MM.1S (cell line): ENCODE results near the gene GJB4.

ENCODE experiments used
- DNase-seq: peaks from one replicate; pipeline ENCODE4 v3.0.0-alpha.2; 2015
- H2AFZ ChIP-seq: fragments of 300-600 bp; sonication (generic); 2 replicates; pipeline ENCODE4 v1.6.0; 2016; ENCODE audit warnings: antibody characterized with exemption, low read length
- H3F3A ChIP-seq: fragments of 300-600 bp; sonication (generic); 2 replicates; pipeline ENCODE4 v1.6.1; 2016; ENCODE audit warnings: mild to moderate bottlenecking, antibody characterized with exemption, low read length, moderate library complexity, mixed read lengths; ENCODE audit not compliant: insufficient read depth
- H3K27ac ChIP-seq: fragments of 300-600 bp; sonication (generic); 2 replicates; pipeline ENCODE4 v1.5.1; 2016; ENCODE audit warnings: mild to moderate bottlenecking, low read length
- H3K27me3 ChIP-seq: fragments of 300-600 bp; sonication (generic); replicated peaks from 2 replicates; pipeline ENCODE4 v1.6.0; 2016; ENCODE audit warnings: low read length; ENCODE audit not compliant: insufficient read depth
- H3K36me3 ChIP-seq: fragments of 300-600 bp; sonication (generic); replicated peaks from 2 replicates; pipeline ENCODE4 v1.6.1; 2016; ENCODE audit warnings: mild to moderate bottlenecking, low read length, mixed read lengths; ENCODE audit not compliant: insufficient read depth
- H3K4me1 ChIP-seq: fragments of 300-600 bp; sonication (generic); 2 replicates; pipeline ENCODE4 v1.6.1; 2016; ENCODE audit warnings: low read length, mixed read lengths
- H3K4me2 ChIP-seq: fragments of 300-600 bp; sonication (generic); 2 replicates; pipeline ENCODE4 v1.6.0; 2016; ENCODE audit warnings: low read depth, low read length
- H3K4me3 ChIP-seq: fragments of 300-600 bp; sonication (generic); 2 replicates; pipeline ENCODE4 v1.5.1; 2016; ENCODE audit warnings: low read length, mixed read lengths
- H3K79me2 ChIP-seq: fragments of 300-600 bp; sonication (generic); 2 replicates; pipeline ENCODE4 v1.6.1; 2016; ENCODE audit warnings: mixed run types, low read length, mixed read lengths
- H3K9ac ChIP-seq: fragments of 300-600 bp; sonication (generic); 2 replicates; pipeline ENCODE4 v1.6.1; 2016; ENCODE audit warnings: low read length, mixed read lengths
- H3K9me2 ChIP-seq: fragments of 300-600 bp; sonication (generic); replicated peaks from 2 replicates; pipeline ENCODE4 v1.6.1; 2016; ENCODE audit warnings: mild to moderate bottlenecking, low read length, mixed read lengths; ENCODE audit not compliant: insufficient read depth
- H3K9me3 ChIP-seq: fragments of 300-600 bp; sonication (generic); replicated peaks from 2 replicates; pipeline ENCODE4 v1.6.1; 2016; ENCODE audit warnings: mild to moderate bottlenecking, low read length, mixed read lengths; ENCODE audit not compliant: insufficient read depth
- H4K20me1 ChIP-seq: fragments of 300-600 bp; sonication (generic); 2 replicates; pipeline ENCODE4 v1.6.1; 2016; ENCODE audit warnings: mild to moderate bottlenecking, low read length, moderate library complexity, mixed read lengths; ENCODE audit not compliant: insufficient read depth
- EZH2 ChIP-seq: fragments of 300-600 bp; sonication (generic); optimal IDR thresholded peaks from 2 replicates; pipeline ENCODE3; 2017; ENCODE audit warnings: low read depth, mild to moderate bottlenecking, antibody characterized with exemption, low read length, mixed read lengths
- EZH2phosphoT487 ChIP-seq: fragments of 300-600 bp; sonication (generic); IDR thresholded peaks from 2 replicates; pipeline ENCODE4 v1.6.1; 2018; ENCODE audit warnings: antibody characterized with exemption, low read length
- TF ChIP-seq, protein P1 (sequence below): fragments of 300-600 bp; sonication (generic); IDR thresholded peaks from 2 replicates; pipeline ENCODE4 v1.5.1; 2016; ENCODE audit warnings: antibody characterized with exemption, low read length, mixed read lengths

GJB4 gene

DNA sequence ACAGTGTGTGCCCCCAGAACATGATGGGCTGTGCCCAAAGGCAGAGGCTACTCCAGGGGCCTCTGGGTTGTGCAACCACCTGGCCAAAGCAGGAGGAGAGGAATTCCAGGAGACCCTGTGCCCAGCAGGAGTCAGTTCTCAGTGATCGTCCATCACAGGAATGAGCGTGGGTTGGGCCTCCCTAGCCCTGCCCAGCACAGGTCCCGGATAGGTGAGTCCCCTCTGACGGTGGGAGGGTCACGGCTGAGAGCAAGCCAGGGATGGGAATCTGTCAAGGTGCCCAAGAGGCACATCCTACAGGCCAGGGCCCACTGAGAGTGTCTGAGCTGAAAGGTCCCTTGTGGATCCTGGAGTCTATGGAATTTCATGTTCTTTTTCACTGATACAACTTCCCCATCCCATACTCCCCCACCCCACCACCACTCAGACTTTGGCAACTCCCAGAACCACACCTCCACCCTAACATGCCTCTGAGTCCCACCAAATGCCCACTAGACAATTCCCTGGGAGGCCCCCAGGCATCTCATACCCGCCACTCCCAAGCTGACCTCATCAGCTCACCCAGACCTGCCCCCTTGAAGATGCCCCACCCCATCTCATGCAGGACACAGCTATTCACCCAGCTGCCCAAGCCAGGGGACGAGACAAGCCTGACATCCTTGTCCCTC, 3.1 kb downstream of the GJB4 start:
- H3K27ac ChIP-seq, result no peak overlapping the region

DNA sequence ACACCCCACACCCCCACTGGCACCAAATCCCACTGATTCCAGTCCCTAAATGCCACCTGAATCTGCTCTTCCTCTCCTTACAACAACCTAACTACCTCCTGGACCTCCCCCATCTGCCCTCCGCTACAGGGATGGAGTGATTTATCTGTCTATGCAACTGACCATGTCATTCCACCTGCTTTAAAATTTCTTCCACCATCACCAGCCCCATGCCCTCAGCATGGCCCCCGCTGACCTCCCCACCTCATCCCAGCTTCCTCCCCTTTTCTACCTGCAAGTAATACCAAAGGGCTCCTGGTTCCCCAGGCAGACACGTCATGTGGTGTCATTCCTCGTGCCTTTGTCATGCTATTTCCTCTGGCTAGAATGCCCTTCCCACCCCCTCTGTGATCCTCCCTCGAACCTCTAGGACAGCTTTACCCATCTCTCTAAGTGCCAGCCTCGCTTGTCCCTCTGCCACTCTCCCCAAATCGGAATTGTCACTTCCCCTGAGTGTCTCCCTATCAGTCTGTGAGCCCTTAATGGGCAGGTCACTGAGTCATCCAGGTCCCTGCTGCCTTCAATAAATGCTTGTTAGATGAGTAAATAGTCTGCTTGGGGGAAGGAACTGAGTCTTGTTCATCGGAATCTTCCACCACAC, 3.7 kb downstream of the GJB4 start:
- no peaks in the 10 kb centered on the region for H4K20me1 ChIP-seq
- no peak overlapping the region for H3K4me3 ChIP-seq
- H3K27ac ChIP-seq, result no peak overlapping the region
- H3K4me2 ChIP-seq, result no peak overlapping the region
- H3K27me3 ChIP-seq, result peaks cover 61% of the 10 kb centered on the region
- no peaks in the 10 kb centered on the region for H3K9me2 ChIP-seq
- H3K79me2 ChIP-seq, result no peaks in the 10 kb centered on the region
- no peak overlapping the region for H3K9ac ChIP-seq
- H3F3A ChIP-seq, result no peaks in the 10 kb centered on the region
- no peaks in the 10 kb centered on the region for H3K9me3 ChIP-seq
- H3K4me1 ChIP-seq, result no peaks in the 10 kb centered on the region
- TF ChIP-seq EZH2phosphoT487 (no peak), EZH2 (no peak)
- TF ChIP-seq, protein P1, sequence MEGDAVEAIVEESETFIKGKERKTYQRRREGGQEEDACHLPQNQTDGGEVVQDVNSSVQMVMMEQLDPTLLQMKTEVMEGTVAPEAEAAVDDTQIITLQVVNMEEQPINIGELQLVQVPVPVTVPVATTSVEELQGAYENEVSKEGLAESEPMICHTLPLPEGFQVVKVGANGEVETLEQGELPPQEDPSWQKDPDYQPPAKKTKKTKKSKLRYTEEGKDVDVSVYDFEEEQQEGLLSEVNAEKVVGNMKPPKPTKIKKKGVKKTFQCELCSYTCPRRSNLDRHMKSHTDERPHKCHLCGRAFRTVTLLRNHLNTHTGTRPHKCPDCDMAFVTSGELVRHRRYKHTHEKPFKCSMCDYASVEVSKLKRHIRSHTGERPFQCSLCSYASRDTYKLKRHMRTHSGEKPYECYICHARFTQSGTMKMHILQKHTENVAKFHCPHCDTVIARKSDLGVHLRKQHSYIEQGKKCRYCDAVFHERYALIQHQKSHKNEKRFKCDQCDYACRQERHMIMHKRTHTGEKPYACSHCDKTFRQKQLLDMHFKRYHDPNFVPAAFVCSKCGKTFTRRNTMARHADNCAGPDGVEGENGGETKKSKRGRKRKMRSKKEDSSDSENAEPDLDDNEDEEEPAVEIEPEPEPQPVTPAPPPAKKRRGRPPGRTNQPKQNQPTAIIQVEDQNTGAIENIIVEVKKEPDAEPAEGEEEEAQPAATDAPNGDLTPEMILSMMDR, result no peak
- no peak overlapping the region for H2AFZ ChIP-seq
- no peak for DNase-seq
- no peaks in the 10 kb centered on the region for H3K36me3 ChIP-seq

More for the DNA sequence above, 3.1 kb downstream of the GJB4 start:
- Histone ChIP-seq H4K20me1 (no peaks in the 10 kb centered on the region), H3K79me2 (no peaks in the 10 kb centered on the region), H2AFZ (no peak overlapping the region), H3F3A (no peaks in the 10 kb centered on the region), H3K27me3 (peaks cover 61% of the 10 kb centered on the region), H3K4me2 (no peak overlapping the region), H3K9me3 (no peaks in the 10 kb centered on the region), H3K4me1 (no peaks in the 10 kb centered on the region), H3K36me3 (no peaks in the 10 kb centered on the region), H3K4me3 (no peak overlapping the region), H3K9me2 (no peaks in the 10 kb centered on the region), H3K9ac (no peak overlapping the region)
- no peak for DNase-seq
- no peak for TF ChIP-seq EZH2phosphoT487
- TF ChIP-seq, protein P1, result no peak
- TF ChIP-seq EZH2, result no peak

DNA sequence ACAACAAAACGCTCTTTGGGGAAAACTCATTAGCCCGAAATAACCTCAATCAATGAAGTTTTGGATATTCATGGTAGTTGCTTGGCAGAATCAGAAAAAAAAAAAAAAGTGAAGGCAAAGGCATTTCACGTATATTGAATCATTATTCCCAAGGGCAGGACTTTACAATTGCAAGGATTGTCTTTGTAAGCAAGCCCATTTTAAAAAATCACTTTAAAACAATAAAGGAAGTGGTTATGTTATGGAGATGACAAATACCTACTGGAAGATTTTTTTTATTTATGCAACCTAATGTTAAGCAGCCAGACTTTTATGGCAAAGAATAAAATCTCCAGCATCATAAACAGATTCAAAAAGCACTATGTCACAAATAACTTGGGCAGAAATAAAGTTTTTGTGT, 9.3 kb downstream of the GJB4 start:
- Histone ChIP-seq H3K4me3 (no peak overlapping the region), H3F3A (no peaks in the 10 kb centered on the region), H3K9me3 (no peaks in the 10 kb centered on the region), H3K9me2 (no peaks in the 10 kb centered on the region), H3K27ac (no peak overlapping the region), H4K20me1 (no peaks in the 10 kb centered on the region), H3K36me3 (no peaks in the 10 kb centered on the region), H2AFZ (no peak overlapping the region), H3K4me1 (no peaks in the 10 kb centered on the region), H3K4me2 (no peak overlapping the region), H3K79me2 (no peaks in the 10 kb centered on the region), H3K27me3 (peaks cover 53% of the 10 kb centered on the region), H3K9ac (no peak overlapping the region)
- TF ChIP-seq, protein P1, result no peak
- TF ChIP-seq EZH2 (no peak), EZH2phosphoT487 (no peak)
- DNase-seq, result no peak
